Fibroblast of pulmonary artery (primary cell): ENCODE measurements around the gene NFIA.

Source experiments
- DNase-seq: peaks from one replicate; pipeline ENCODE4 v3.0.0-alpha.2; 2010; ENCODE audit warnings: low read depth
- H3K4me3 ChIP-seq: replicated peaks from 2 replicates; pipeline ENCODE4 v1.5.1; 2011; ENCODE audit warnings: low read depth, mild to moderate bottlenecking, control low read depth, low read length, moderate library complexity
- CTCF ChIP-seq: IDR thresholded peaks from 2 replicates; pipeline ENCODE4 v1.5.1; 2011; ENCODE audit warnings: mild to moderate bottlenecking, control low read depth, low read length, inconsistent platforms; ENCODE audit errors: missing control alignments

NFIA gene

GRCh38 chr1:61207416-61207815, 125.1 kb downstream of the NFIA start:
- no peak for TF ChIP-seq CTCF
- no peak for DNase-seq
- H3K4me3 ChIP-seq = no peak overlapping the region

- no peak for TF ChIP-seq CTCF
- no peak overlapping the region for H3K4me3 ChIP-seq
- DNase-seq = no peak
These were observed 125.8 kb downstream of the NFIA start for GRCh38 chr1:61208172-61208571.

GRCh38 chr1:61208831-61209230, 126.5 kb downstream of the NFIA start:
- no peak for TF ChIP-seq CTCF
- DNase-seq = no peak
- H3K4me3 ChIP-seq = no peak overlapping the region

- DNase-seq = no peak
- peak; percentile 6 for TF ChIP-seq CTCF
- no peak overlapping the region for H3K4me3 ChIP-seq
These were observed 128.2 kb downstream of the NFIA start for GRCh38 chr1:61210435-61211154.

GRCh38 chr1:61213245-61214011, 131.1 kb downstream of the NFIA start:
- no peak for DNase-seq
- no peak overlapping the region for H3K4me3 ChIP-seq
- TF ChIP-seq CTCF = no peak

- no peak for TF ChIP-seq CTCF
- H3K4me3 ChIP-seq = no peak overlapping the region
- DNase-seq = peak; percentile 32
These were observed 132.8 kb downstream of the NFIA start for GRCh38 chr1:61215119-61215518.
